GM12891 (cell line): ENCODE data around the gene ZNF385B.

ENCODE experiments used
- POLR2A ChIP-seq: IDR thresholded peaks from 2 replicates; pipeline ENCODE4 v1.6.1; 2011; ENCODE audit warnings: low read depth, low read length, control low read depth
- POLR2AphosphoS5 ChIP-seq: IDR thresholded peaks from 2 replicates; pipeline ENCODE4 v1.6.1; 2011; ENCODE audit warnings: low read depth, low read length, control low read depth
- POU2F2 ChIP-seq: IDR thresholded peaks from 2 replicates; pipeline ENCODE4 v1.6.1; 2011; ENCODE audit warnings: low read depth, mild to moderate bottlenecking, control low read depth, low read length, moderate library complexity
- SPI1 ChIP-seq: IDR thresholded peaks from 2 replicates; pipeline ENCODE4 v1.6.1; 2011; ENCODE audit warnings: low read depth, low read length, control low read depth

DNA sequence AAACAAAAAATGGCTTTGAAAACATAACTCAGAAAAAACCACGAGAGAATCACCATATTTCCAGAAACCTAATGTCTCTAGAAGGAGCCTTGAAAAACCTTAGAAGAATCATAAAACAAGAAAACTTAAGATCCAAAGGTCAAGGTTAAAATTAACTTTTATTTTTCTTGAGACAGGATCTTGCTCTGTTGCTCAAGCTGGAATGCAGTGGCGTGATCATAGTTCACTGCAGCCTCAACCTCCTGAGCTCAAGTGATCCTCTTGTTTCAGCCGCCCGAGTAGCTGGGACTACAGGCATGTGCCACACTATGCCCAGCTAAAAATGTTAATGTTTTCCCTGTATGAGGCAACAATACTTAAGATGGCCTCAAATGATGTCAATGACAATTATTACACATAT lies 342.6 kb downstream of the ZNF385B start:
- TF ChIP-seq POLR2A (no peak), POLR2AphosphoS5 (no peak), SPI1 (no peak), POU2F2 (no peak)
